GM23338 (cell line): ENCODE measurements around the gene CFAP53.

ENCODE experiments used
- EZH2 ChIP-seq: fragments of 200-600 bp; sonication (generic); IDR thresholded peaks from one replicate; pipeline ENCODE4 v1.8.0; 2017; ENCODE audit warnings: antibody characterized with exemption, mild to moderate bottlenecking, low read depth; ENCODE audit not compliant: unreplicated experiment
- EZH2phosphoT487 ChIP-seq: fragments of 200-600 bp; sonication (generic); IDR thresholded peaks from one replicate; pipeline ENCODE4 v1.8.1; 2018; ENCODE audit warnings: antibody characterized with exemption; ENCODE audit not compliant: unreplicated experiment
- JUNB ChIP-seq: IDR thresholded peaks from one replicate; pipeline ENCODE4 v1.6.1; 2016; ENCODE audit warnings: antibody characterized with exemption; ENCODE audit not compliant: unreplicated experiment
- POLR2AphosphoS5 ChIP-seq: IDR thresholded peaks from 2 replicates; pipeline ENCODE4 v1.6.1; 2016; ENCODE audit warnings: antibody characterized with exemption, low read depth
- TF ChIP-seq, protein P1 (sequence below), 2 experiments: fragments of 200-600 bp in 1 of 2; sonication (generic) in 1 of 2; conservative IDR thresholded peaks; 2 replicates each; pipeline versions ENCODE4 v1.5.1 to v1.6.1; 2016 to 2017; ENCODE audit warnings: antibody characterized with exemption in 2 of 2, low read depth in 2 of 2, mild to moderate bottlenecking in 2 of 2, moderate library complexity in 1 of 2

DNA sequence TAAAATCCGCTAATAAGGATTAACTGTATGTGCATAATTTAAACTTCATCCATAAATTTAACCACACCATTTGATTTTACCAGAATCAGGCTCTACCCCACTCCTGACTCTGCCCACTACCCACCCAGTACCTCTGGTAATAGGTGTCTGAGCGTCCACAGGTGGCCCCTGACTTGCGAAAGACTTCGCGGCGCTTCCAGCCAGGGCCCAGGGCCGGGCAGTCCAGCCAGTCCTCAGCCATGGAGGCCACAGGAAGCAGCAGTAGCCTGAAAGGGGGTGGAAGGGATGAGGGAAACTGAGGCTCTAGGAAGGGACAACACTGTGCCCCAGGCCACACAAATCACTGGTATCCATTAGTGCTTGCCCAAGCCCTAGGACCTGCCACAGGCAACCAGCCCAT is 13.5 kb upstream of the CFAP53 start:
- TF ChIP-seq, protein P1, sequence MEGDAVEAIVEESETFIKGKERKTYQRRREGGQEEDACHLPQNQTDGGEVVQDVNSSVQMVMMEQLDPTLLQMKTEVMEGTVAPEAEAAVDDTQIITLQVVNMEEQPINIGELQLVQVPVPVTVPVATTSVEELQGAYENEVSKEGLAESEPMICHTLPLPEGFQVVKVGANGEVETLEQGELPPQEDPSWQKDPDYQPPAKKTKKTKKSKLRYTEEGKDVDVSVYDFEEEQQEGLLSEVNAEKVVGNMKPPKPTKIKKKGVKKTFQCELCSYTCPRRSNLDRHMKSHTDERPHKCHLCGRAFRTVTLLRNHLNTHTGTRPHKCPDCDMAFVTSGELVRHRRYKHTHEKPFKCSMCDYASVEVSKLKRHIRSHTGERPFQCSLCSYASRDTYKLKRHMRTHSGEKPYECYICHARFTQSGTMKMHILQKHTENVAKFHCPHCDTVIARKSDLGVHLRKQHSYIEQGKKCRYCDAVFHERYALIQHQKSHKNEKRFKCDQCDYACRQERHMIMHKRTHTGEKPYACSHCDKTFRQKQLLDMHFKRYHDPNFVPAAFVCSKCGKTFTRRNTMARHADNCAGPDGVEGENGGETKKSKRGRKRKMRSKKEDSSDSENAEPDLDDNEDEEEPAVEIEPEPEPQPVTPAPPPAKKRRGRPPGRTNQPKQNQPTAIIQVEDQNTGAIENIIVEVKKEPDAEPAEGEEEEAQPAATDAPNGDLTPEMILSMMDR (conservative IDR thresholded peaks at IDR 0.05; ENCODE audit: low read depth in 2 of 2): no peak
- TF ChIP-seq EZH2 (no peak), POLR2AphosphoS5 (no peak), JUNB (no peak), EZH2phosphoT487 (no peak)
